ENCODE data around the gene ADAM10.
"Not testable (repeated sequence)": the region's sequence is repeated elsewhere in the genome, so short reads cannot be mapped to it uniquely, and the experiment has no call there.

The ADAM10 gene

GRCh38 chr15:58627701-58628100 is 121.8 kb downstream of the ADAM10 start:
- TF ChIP-seq CTCF (IDR thresholded peaks at IDR 0.05; ENCODE audit: low read depth, low read length): no peak
- no peak for DNase-seq (ENCODE audit: extremely low read depth, low read depth)

GRCh38 chr15:58627046-58627445 is 122.5 kb downstream of the ADAM10 start:
- no peak for TF ChIP-seq CTCF (IDR thresholded peaks at IDR 0.05; ENCODE audit: low read depth, low read length)
- no peak for DNase-seq (ENCODE audit: extremely low read depth, low read depth)

GRCh38 chr15:58626378-58626777 is 123.1 kb downstream of the ADAM10 start:
- no peak for TF ChIP-seq CTCF (IDR thresholded peaks at IDR 0.05; ENCODE audit: low read depth, low read length)
- no peak for DNase-seq (ENCODE audit: extremely low read depth, low read depth)

- no peak for DNase-seq (ENCODE audit: extremely low read depth, low read depth)
- TF ChIP-seq CTCF (IDR thresholded peaks at IDR 0.05; ENCODE audit: low read depth, low read length): no peak
Measured at GRCh38 chr15:58622877-58623276, 126.6 kb downstream of the ADAM10 start.

- not testable (repeated sequence) for DNase-seq (ENCODE audit: extremely low read depth, low read depth)
Measured at GRCh38 chr15:58620268-58620667, 129.2 kb downstream of the ADAM10 start.

GRCh38 chr15:58616171-58616570 is 133.3 kb downstream of the ADAM10 start:
- no peak for TF ChIP-seq CTCF (IDR thresholded peaks at IDR 0.05; ENCODE audit: low read depth, low read length)

GRCh38 chr15:58611731-58612676 is 137.5 kb downstream of the ADAM10 start:
- DNase-seq (ENCODE audit: extremely low read depth, low read depth): no peak
- no peak for TF ChIP-seq CTCF (IDR thresholded peaks at IDR 0.05; ENCODE audit: low read depth, low read length)

More at GRCh38 chr15:58616171-58616570, 133.3 kb downstream of the ADAM10 start:
- DNase-seq (ENCODE audit: extremely low read depth, low read depth): no peak
